ENCODE data around the gene ABLIM2.
A peak's percentile ranks its signal among the peaks of the same experiment; 100 is the strongest.

Gene ABLIM2

DNA sequence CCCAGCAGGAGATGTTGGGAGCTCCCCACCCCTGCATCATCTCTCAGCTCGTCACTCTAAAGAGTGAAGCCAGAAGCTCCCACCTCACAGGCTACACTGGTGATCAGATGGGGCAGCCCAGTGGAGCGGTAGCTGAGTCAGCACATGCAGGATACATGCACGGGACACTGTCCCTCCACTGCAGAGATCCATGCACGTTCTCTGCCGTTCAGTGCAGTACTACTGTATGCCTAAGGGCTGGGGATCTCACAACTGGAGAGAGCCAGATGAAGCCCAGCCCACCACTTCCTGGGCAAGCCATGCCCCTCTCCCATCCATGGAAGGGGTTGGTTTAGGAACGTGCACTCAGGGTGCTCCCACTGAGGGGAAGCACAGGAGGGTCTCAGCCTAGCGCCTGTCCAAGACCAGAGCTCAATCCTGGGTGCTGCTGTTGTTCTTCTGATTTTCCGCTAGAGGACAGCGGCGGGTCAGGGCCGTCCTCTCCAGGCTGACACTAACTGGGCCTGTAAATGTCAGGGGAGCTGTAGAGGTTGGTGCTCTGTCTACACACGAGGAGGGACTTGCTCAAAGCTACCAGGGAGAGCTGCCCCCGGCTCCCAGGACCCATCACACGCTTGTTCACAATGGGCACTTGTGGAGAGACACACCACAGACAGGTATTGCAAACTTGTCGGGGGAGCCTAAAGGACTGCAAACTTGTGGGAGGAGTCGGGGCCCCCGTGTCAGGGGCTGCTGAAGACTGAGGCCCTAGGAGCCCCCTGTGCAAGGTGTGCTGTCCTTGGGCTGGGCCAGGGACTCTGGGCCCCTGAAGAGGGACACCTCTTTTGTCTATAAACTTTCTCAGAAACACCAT is 18.2 kb upstream of the ABLIM2 start:
- H3K27ac Mint-ChIP-seq (ENCODE audit: low read depth): no peak overlapping the region
- peaks cover 13% of the 10 kb centered on the region for H3K4me1 Mint-ChIP-seq
- H3K4me3 Mint-ChIP-seq: no peak overlapping the region
- DNase-seq (ENCODE audit: low spot score in 2 of 2) (no peak), ATAC-seq (replicated peaks; ENCODE audit: extremely low read depth, poor library complexity, severe bottlenecking) (peak; percentile 81)
- H3K27me3 Mint-ChIP-seq: peaks cover 11% of the 10 kb centered on the region
- H3K9me3 Mint-ChIP-seq: no peaks in the 10 kb centered on the region
- no peaks in the 10 kb centered on the region for H3K36me3 Mint-ChIP-seq (ENCODE audit: insufficient read depth)

DNA sequence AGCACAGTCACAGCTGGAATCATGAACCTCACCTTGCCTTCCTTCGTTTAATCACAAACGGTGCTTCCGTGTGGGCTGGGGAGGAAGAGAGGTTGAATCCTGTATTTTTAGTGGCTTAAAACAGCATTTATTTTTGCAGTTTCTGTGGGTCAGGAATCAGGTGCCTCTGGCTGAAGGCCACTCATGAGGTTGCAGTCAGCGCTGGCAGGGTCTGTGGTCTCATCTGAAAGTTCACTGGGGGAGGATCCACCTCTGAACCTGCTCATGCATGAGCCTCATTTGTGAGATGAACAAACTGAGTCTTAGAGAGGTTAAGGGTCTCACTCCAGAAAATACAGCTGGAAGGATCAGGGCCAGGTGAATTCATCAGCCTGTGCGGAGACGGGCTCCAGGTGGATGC is 17.1 kb upstream of the ABLIM2 start:
- H3K27ac Mint-ChIP-seq (ENCODE audit: low read depth): no peak overlapping the region
- no peak for ATAC-seq (replicated peaks; ENCODE audit: extremely low read depth, poor library complexity, severe bottlenecking)
- no peaks in the 10 kb centered on the region for H3K36me3 Mint-ChIP-seq (ENCODE audit: insufficient read depth)
- peaks cover 19% of the 10 kb centered on the region for H3K4me1 Mint-ChIP-seq
- DNase-seq (ENCODE audit: low spot score in 2 of 2): no peak
- H3K4me3 Mint-ChIP-seq: no peak overlapping the region
- H3K9me3 Mint-ChIP-seq: no peaks in the 10 kb centered on the region
- H3K27me3 Mint-ChIP-seq: peaks cover 18% of the 10 kb centered on the region

DNA sequence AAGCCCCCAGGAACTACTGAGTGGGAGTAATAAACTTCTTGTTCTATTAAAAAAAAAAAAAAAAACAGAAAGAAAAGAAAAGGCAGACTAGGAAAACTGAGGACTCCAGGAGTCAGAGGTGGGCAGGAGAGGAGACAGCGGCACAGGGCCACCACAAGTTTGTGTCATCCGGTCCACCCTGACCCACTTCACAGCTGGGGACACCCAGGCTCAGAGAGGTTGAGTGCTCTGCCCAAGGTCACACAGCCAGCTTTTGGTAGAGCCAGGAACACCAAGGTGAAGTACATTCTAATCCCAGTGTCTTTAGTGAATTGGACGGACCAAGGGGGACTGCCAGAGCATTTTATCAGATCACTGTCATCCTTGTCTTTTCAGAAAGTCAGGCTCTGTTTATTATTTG is 16.4 kb upstream of the ABLIM2 start:
- no peak for DNase-seq (ENCODE audit: low spot score in 2 of 2)
- Mint-ChIP-seq H3K27me3 (peaks cover 18% of the 10 kb centered on the region), H3K36me3 (ENCODE audit: insufficient read depth) (no peaks in the 10 kb centered on the region), H3K4me3 (no peak overlapping the region), H3K27ac (ENCODE audit: low read depth) (no peak overlapping the region), H3K4me1 (peaks cover 19% of the 10 kb centered on the region), H3K9me3 (no peaks in the 10 kb centered on the region)
- no peak for ATAC-seq (replicated peaks; ENCODE audit: extremely low read depth, poor library complexity, severe bottlenecking)

DNA sequence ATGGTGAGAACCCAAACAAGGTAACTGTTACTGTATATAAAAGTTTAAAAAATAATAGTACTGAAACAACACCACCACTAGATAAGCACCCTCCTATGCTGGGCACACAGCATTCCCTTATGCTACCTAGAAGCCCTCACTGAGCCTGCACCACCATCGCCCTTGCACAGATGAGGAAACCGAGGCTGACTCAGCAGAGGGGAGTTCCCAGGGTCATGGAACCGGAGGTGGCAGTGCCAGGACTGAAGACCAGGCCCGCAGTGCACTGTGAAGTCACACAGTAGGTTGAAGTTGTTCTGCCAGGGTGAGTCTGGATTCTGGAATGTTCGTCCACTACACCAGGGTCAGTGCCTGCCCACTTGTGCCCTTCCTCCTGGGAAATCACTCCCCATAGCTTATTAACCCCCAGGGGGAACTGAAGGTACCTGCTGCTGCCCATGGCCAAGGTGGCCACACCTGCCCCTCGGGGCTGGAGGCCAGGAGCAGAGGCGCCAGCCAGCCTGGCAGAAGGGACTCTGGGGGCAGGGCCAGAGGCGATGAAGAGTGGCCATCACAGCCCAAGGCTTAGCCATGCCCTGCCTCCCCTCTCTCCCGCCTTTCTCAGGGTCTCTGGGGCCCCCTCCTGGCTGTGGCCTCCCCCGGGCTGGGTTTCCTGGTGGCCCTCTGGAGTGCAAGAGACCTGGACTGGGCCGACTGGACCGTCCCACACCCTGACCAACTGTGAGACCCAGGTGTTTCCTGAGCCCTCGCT is 15.1 kb upstream of the ABLIM2 start:
- peaks cover 18% of the 10 kb centered on the region for H3K27me3 Mint-ChIP-seq
- no peaks in the 10 kb centered on the region for H3K36me3 Mint-ChIP-seq (ENCODE audit: insufficient read depth)
- ATAC-seq (replicated peaks; ENCODE audit: extremely low read depth, poor library complexity, severe bottlenecking) (no peak), DNase-seq (ENCODE audit: low spot score in 2 of 2) (no peak)
- H3K4me1 Mint-ChIP-seq: peaks cover 19% of the 10 kb centered on the region
- no peak overlapping the region for H3K4me3 Mint-ChIP-seq
- peak overlapping the region; percentile 35 for H3K27ac Mint-ChIP-seq (ENCODE audit: low read depth)
- H3K9me3 Mint-ChIP-seq: no peaks in the 10 kb centered on the region

DNA sequence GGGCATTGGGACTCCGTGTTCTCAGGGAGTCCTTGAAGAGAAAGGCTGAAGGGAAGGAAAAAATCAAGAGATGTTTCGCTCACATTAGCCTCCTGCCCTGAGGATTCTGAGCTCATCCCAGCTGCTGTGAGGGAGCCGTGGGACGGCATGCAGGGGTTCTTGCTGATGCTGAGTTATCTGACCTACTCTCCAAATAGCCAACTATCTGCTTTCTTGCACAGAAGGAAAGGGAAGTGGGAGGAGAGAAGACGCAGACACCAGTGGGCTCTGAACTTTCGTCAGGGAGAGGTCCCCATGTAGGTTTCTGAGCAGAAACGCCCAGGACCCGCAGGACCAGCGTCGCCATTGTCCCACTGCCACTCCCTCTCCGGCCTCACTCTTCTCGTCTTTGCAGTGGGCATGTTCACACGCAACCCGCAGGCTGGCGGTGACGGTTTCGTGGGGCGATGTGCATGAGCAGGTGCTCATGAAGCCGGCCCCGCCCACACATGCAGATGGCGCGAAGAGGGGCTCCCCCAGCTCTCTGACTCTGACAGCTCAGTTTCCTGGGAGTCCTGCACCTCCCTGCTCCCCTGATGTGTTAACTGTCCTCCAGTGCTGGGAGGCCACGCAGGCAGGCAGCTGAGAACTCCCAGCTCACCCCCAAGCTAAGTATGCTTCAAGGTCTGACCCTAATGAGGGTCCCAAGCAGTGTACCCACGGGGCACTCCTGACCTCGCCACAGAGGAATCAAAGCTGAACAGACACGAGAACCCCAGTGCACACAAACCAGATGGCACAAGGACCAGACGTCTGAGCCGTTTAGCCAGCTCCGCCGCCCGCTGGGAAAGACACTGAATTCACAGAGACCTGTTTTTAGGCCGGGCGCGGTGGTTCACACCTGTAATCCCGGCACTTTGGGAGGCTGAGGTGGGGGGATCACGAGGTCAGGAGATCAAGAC is 13.6 kb upstream of the ABLIM2 start:
- Mint-ChIP-seq H3K4me1 (peaks cover 19% of the 10 kb centered on the region), H3K9me3 (no peaks in the 10 kb centered on the region), H3K27me3 (peaks cover 22% of the 10 kb centered on the region), H3K27ac (ENCODE audit: low read depth) (no peak overlapping the region), H3K36me3 (ENCODE audit: insufficient read depth) (no peaks in the 10 kb centered on the region), H3K4me3 (peak overlapping the region; percentile 48)
- DNase-seq (ENCODE audit: low spot score in 2 of 2) (no peak), ATAC-seq (replicated peaks; ENCODE audit: extremely low read depth, poor library complexity, severe bottlenecking) (peak; percentile 44)

DNA sequence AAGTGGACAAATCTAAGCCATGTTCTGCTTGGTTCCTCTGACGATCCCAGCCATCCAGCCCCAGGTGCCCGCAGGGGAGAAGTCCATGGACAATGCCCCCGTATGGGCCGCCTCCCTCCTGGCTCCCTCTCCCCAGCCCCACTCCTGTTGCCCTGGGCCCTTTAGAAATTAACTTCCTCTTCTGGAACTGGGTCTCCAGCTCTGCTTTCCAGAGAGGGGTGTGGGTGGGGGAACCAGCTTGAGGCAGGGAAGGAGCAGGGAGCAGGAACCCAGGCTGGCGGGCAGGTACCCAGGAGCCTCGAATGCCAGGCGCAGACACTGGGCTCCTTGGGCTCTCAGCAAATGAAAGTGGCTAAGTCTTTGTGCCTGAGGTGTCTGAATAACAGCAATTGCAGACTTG is 12.7 kb upstream of the ABLIM2 start:
- no peak for DNase-seq (ENCODE audit: low spot score in 2 of 2)
- H3K4me1 Mint-ChIP-seq: peaks cover 13% of the 10 kb centered on the region
- H3K27ac Mint-ChIP-seq (ENCODE audit: low read depth): no peak overlapping the region
- H3K9me3 Mint-ChIP-seq: no peaks in the 10 kb centered on the region
- ATAC-seq (replicated peaks; ENCODE audit: extremely low read depth, poor library complexity, severe bottlenecking): no peak
- peaks cover 25% of the 10 kb centered on the region for H3K27me3 Mint-ChIP-seq
- H3K36me3 Mint-ChIP-seq (ENCODE audit: insufficient read depth): no peaks in the 10 kb centered on the region
- no peak overlapping the region for H3K4me3 Mint-ChIP-seq

DNA sequence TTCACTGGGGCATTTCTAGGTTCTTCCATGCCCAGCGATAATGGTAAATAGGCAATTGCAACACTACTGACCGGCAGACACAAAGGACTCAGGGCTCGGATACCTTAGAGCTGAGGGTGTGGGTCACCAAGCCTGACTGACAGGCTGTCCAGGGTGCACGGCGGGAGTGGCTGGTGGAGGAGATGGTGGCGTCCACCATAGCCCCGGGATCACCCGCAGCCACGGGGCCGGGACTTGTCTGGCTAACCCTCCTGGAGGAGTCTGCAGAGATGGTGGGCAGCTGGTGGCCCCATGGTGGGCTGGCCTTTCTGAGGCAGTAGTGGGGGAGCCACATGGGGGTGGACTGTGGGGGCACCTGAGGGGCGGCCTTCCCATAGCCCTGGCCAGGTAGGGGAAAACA is 11.7 kb upstream of the ABLIM2 start:
- ATAC-seq (replicated peaks; ENCODE audit: extremely low read depth, poor library complexity, severe bottlenecking) (no peak), DNase-seq (ENCODE audit: low spot score in 2 of 2) (no peak)
- no peak overlapping the region for H3K27ac Mint-ChIP-seq (ENCODE audit: low read depth)
- no peaks in the 10 kb centered on the region for H3K9me3 Mint-ChIP-seq
- H3K36me3 Mint-ChIP-seq (ENCODE audit: insufficient read depth): no peaks in the 10 kb centered on the region
- H3K27me3 Mint-ChIP-seq: peaks cover 25% of the 10 kb centered on the region
- H3K4me3 Mint-ChIP-seq: no peak overlapping the region
- peaks cover 13% of the 10 kb centered on the region for H3K4me1 Mint-ChIP-seq

DNA sequence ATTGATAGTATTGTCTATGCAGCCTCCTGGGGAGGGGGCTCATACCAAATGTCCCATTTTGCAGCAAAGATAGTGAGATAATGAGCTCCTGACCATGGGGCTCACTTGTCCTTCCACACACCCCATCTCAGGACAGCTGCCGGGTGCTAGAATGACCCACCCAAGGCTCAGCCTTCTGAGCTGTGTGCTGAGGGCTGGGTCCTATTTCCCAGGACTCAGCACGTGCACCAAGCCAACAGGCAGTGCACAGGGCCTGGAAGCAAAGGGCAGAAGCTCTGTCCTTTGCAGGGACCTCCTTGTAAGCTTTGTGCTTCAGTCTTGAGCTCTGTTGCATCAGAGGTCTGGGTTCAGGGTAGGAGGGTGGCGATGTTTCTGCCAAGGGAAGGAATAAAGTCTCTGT is 11.2 kb upstream of the ABLIM2 start:
- H3K27ac Mint-ChIP-seq (ENCODE audit: low read depth): no peak overlapping the region
- no peaks in the 10 kb centered on the region for H3K9me3 Mint-ChIP-seq
- peaks cover 13% of the 10 kb centered on the region for H3K4me1 Mint-ChIP-seq
- DNase-seq (ENCODE audit: low spot score in 2 of 2) (no peak), ATAC-seq (replicated peaks; ENCODE audit: extremely low read depth, poor library complexity, severe bottlenecking) (no peak)
- H3K36me3 Mint-ChIP-seq (ENCODE audit: insufficient read depth): no peaks in the 10 kb centered on the region
- no peak overlapping the region for H3K4me3 Mint-ChIP-seq
- H3K27me3 Mint-ChIP-seq: peaks cover 25% of the 10 kb centered on the region

DNA sequence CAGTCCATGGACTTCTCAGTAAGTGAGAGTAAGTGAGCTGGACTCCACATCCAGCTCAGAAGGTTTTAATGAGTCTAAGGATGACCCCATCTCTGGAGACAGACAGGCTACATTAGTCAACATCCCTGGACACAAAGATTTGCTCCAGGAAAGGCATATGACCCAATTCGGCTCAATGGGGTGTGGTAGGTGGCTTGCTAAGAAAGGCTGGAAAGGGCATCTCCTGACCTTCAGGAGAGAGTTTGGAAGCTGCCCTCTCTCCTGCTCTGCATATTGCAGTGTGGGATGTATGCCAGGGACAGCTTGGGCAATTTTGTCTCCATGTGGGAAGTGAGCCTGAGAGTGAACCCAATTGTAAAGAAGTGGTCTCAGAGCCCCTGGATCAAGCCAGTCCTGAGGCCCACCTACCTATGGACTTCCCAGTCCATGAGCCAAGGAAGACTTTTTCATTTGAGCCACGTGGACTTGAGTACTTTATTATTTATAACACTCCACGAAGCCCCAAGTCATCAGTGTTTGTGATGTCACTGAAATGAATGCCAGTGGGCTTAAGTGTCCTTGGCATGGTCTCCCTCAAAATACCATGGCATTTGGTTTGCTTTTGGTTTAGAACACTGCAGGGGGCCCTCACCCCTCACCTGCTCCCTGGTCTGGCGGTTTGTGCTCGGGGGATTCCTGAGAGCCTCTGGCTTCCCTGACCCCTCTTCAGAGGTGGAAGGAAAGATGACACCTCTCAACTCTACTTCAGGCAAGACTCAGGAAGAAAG is 10.4 kb upstream of the ABLIM2 start:
- ATAC-seq (replicated peaks; ENCODE audit: extremely low read depth, poor library complexity, severe bottlenecking) (no peak), DNase-seq (ENCODE audit: low spot score in 2 of 2) (no peak)
- peaks cover 13% of the 10 kb centered on the region for H3K4me1 Mint-ChIP-seq
- H3K27ac Mint-ChIP-seq (ENCODE audit: low read depth): no peak overlapping the region
- peaks cover 25% of the 10 kb centered on the region for H3K27me3 Mint-ChIP-seq
- H3K4me3 Mint-ChIP-seq: no peak overlapping the region
- H3K9me3 Mint-ChIP-seq: no peaks in the 10 kb centered on the region
- H3K36me3 Mint-ChIP-seq (ENCODE audit: insufficient read depth): no peaks in the 10 kb centered on the region

DNA sequence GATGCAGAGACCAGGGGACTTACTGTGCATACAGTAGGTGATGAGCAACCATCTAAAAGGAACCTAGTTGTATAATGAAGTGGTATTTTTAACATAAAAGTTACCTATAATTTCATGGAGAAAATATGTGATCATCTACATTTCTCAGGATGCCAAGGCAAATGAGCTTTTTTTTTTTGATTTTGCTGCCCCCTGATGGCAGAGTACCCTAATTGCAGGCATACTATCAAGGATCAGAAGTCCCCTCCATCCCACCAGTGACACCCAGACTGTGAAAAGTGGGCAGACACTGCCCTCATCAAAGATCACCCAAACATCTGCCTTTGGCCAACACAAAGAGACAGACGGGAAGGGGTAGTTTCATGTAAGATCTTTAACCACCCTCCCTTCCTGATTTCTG is 9.6 kb upstream of the ABLIM2 start:
- Mint-ChIP-seq H3K27ac (ENCODE audit: low read depth) (no peak overlapping the region), H3K4me3 (no peak overlapping the region), H3K27me3 (peaks cover 25% of the 10 kb centered on the region), H3K36me3 (ENCODE audit: insufficient read depth) (no peaks in the 10 kb centered on the region), H3K9me3 (no peaks in the 10 kb centered on the region), H3K4me1 (peaks cover 13% of the 10 kb centered on the region)
- DNase-seq (ENCODE audit: low spot score in 2 of 2) (no peak), ATAC-seq (replicated peaks; ENCODE audit: extremely low read depth, poor library complexity, severe bottlenecking) (no peak)

DNA sequence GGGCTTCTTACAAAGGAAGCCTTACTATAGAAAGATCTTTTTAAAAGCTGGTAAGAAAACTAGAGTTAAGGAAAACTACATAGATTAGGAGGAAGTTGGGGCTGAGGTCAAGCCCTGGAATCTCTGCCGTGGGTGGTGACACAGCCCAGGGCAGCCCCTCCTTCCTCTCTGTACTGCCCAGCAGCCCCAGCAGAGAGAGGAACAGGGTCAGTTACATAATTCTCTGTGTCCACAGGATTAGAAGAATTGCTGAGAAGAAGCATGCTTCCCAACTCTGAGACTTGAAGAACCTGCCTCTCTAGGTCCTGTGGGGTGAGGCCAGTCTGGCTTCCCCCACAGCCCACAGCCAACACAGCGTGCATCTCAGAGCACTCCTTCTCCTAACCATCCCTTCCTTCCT is 9.2 kb upstream of the ABLIM2 start:
- no peak for ATAC-seq (replicated peaks; ENCODE audit: extremely low read depth, poor library complexity, severe bottlenecking)
- no peaks in the 10 kb centered on the region for H3K9me3 Mint-ChIP-seq
- no peak overlapping the region for H3K27ac Mint-ChIP-seq (ENCODE audit: low read depth)
- H3K4me3 Mint-ChIP-seq: no peak overlapping the region
- H3K36me3 Mint-ChIP-seq (ENCODE audit: insufficient read depth): no peaks in the 10 kb centered on the region
- peaks cover 13% of the 10 kb centered on the region for H3K4me1 Mint-ChIP-seq
- DNase-seq (ENCODE audit: low spot score in 2 of 2): no peak
- H3K27me3 Mint-ChIP-seq: peaks cover 25% of the 10 kb centered on the region

DNA sequence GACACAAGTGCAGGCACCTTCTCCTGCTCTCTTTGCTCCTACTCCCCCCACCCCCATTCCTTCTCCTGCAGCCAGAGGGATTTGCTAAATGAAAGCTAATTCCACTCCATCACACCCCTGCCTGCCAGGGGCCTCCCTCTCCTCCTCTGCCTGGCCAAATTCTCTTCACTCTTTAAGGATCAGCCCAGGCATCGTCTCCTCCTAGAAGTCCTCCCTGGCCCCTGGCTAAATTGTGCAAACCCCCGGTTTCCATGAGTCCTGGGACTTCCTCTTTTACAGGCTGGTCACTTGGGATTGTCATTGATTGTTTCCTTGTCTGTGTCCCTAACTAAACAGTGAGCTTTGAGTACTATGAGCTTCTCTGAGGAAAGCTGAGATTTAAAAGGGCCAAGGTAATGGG is 8.7 kb upstream of the ABLIM2 start:
- Mint-ChIP-seq H3K36me3 (ENCODE audit: insufficient read depth) (no peaks in the 10 kb centered on the region), H3K27me3 (peaks cover 20% of the 10 kb centered on the region), H3K4me1 (peaks cover 11% of the 10 kb centered on the region), H3K27ac (ENCODE audit: low read depth) (no peak overlapping the region), H3K4me3 (no peak overlapping the region), H3K9me3 (no peaks in the 10 kb centered on the region)
- ATAC-seq (replicated peaks; ENCODE audit: extremely low read depth, poor library complexity, severe bottlenecking): no peak
- no peak for DNase-seq (ENCODE audit: low spot score in 2 of 2)
